OCI-LY7 (cell line): ENCODE results near the gene PRPSAP2.
"Not testable (repeated sequence)": the region's sequence is repeated elsewhere in the genome, so short reads cannot be mapped to it uniquely, and the experiment has no call there.

Experiments
- EZH2phosphoT487 ChIP-seq: fragments of 200-600 bp; sonication (generic); IDR thresholded peaks from 2 replicates; pipeline ENCODE4 v1.6.1; 2018; ENCODE audit warnings: low read depth, borderline replicate concordance, mild to moderate bottlenecking, mixed run types, antibody characterized with exemption, low read length, moderate library complexity, mixed read lengths
- TF ChIP-seq, protein P1 (sequence below): fragments of 200-600 bp; sonication (generic); conservative IDR thresholded peaks from 2 replicates; pipeline ENCODE4 v1.5.1; 2014; ENCODE audit warnings: mild to moderate bottlenecking, antibody characterized with exemption, low read length, moderate library complexity, mixed read lengths

GRCh38 chr17:18821430-18821829, 36.5 kb upstream of the PRPSAP2 start:
- TF ChIP-seq, protein P1, sequence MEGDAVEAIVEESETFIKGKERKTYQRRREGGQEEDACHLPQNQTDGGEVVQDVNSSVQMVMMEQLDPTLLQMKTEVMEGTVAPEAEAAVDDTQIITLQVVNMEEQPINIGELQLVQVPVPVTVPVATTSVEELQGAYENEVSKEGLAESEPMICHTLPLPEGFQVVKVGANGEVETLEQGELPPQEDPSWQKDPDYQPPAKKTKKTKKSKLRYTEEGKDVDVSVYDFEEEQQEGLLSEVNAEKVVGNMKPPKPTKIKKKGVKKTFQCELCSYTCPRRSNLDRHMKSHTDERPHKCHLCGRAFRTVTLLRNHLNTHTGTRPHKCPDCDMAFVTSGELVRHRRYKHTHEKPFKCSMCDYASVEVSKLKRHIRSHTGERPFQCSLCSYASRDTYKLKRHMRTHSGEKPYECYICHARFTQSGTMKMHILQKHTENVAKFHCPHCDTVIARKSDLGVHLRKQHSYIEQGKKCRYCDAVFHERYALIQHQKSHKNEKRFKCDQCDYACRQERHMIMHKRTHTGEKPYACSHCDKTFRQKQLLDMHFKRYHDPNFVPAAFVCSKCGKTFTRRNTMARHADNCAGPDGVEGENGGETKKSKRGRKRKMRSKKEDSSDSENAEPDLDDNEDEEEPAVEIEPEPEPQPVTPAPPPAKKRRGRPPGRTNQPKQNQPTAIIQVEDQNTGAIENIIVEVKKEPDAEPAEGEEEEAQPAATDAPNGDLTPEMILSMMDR: not testable (repeated sequence)
- not testable (repeated sequence) for TF ChIP-seq EZH2phosphoT487
